ENCODE results near the gene SEL1L.
"Not testable (repeated sequence)": the region's sequence is repeated elsewhere in the genome, so short reads cannot be mapped to it uniquely, and the experiment has no call there.

SEL1L gene

GRCh38 chr14:81533536-81534343, at the start of gene SEL1L:
SEL1L (minus strand) TSS chr14:81533853; CDS start chr14:81533744, 109 bp downstream.
- peak; percentile 100 for DNase-seq

GRCh38 chr14:81582420-81582819, 48.8 kb upstream of the SEL1L start:
- DNase-seq = no peak

DNA sequence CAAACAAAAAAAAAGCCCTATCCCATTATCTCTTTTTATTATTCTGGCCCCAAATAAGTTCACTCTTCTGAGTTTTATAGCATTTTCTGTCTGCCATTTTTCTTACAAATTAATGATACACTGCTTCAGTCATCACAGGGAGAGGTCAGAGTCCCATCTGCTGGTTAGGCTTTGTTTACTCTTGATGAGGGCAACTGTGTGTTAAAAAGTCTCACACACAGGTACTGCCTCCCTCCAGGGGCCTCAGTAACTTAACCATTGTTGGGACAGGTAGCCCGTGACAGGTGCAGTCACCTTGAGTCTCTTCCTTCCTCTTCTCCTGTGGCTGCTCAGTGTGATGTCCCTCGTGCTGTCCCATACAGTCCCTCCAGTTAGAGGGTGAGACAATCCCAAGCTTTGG, 45.5 kb upstream of the SEL1L start:
- DNase-seq = no peak

GRCh38 chr14:81571437-81571836, 37.8 kb upstream of the SEL1L start:
- no peak for DNase-seq

- DNase-seq = no peak
Observed at GRCh38 chr14:81567302-81567701, 33.6 kb upstream of the SEL1L start.

DNA sequence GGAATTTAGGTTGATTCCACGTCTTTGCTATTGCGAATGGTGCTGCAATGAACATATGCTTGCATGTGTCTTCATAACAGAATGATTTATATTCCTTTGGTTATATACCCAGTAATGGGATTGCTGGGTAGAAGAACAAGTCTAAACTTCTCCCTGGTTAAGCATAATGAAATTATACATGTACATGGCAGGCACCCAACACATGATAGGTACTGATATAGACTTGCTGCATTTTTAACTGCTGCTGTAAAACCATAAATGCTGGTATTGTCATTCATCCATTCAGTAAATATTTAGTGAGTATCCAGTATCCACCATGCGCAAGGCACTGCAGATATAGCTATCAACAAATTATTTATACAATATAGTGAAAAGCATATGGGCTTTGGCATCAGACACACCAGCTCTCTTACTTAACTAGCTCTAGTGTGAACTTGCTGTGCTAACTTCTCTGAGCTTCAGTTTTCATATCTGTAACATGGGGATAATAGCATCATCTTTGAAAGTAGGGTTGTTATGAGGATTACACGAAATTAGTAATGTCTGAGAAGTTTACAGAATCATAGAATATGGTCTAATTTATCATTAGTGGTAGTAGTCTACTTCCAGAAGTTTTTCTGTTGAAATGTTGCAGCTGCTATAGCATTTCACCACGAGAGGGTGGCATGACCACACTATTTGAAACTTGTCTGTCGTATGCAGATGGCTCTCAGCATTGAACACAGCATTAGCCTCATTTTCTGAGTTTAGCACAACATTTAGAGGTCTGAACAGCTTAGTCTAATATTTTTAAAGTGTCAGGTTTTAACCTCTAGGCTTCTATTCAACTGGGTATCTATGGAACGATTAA, 32.0 kb upstream of the SEL1L start:
- no peak for DNase-seq

- peak; percentile 10 for DNase-seq
Observed at GRCh38 chr14:81562818-81563217, 29.2 kb upstream of the SEL1L start.

GRCh38 chr14:81561084-81561775, 27.6 kb upstream of the SEL1L start:
- DNase-seq = no peak

GRCh38 chr14:81559385-81559784, 25.7 kb upstream of the SEL1L start:
- no peak for DNase-seq

- no peak for DNase-seq
Observed at GRCh38 chr14:81557146-81557545, 23.5 kb upstream of the SEL1L start.

DNA sequence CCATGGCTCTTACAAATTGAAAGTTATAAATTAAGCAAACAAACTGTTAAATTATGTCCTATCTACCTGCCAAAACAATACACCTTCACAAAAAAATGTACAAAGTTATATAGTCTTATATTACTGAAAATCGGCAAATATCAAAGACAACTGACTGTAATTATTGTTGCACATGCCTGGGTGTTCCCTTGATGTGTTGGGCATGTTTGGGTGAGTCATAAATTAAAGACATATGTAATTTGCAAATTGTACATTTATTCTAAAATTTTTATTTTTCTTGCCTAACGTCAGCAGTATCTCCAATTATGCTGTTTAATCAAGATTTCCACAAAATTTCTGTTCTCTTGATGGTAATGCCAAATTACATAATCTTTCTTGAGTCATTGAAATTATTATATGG, 22.0 kb upstream of the SEL1L start:
- DNase-seq = no peak

DNA sequence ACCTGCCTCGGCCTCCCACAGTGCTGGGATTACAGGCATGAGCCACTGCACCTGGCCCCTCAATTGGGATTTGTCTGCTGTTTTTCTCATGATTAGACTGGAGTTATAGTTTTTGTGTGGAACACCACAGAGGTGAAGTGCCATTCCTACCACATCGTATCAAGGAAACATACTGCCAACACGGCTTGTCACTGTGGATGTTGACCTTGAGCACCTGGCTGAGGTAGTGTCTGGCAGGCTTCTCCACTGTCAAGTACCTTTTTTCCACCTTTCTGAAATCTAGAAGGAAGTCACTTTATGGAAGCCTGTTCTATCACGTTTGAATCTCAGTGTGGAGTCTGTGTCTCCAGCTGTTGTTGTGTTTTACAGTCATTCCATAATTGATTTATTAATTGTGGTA, 21.4 kb upstream of the SEL1L start:
- no peak for DNase-seq

- no peak for DNase-seq
Observed at GRCh38 chr14:81551471-81551870, 17.8 kb upstream of the SEL1L start.

DNA sequence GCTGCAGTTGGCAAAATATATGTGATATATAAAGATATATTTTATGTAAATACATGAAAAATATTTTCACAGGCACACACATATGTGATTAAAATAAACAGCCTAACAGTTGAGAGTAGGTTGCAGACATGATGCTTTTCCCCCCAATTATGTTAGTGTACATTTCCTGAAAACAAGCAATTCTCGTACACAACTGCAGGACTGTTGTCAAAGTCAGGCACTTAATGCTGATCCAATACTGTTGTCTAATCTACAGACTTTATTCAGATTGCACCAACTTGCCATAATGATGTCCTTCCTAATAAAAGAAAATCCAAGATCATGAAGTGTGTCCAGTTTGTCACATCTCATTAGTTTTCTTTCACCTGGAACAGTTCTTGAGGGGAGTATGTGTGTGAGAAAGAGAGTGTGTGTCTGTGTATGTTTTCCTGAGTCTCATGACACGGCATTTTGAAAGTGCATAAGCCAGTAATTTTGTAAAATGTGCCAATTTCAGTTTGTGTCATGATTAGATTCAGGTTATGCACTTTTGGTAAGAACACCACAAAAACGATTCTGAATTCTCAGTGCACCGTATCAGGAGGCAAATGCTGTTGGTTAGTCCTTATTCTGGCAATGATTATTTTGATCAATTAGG, 16.5 kb upstream of the SEL1L start:
- DNase-seq = no peak

GRCh38 chr14:81541206-81541605, 7.6 kb upstream of the SEL1L start:
- not testable (repeated sequence) for DNase-seq

DNA sequence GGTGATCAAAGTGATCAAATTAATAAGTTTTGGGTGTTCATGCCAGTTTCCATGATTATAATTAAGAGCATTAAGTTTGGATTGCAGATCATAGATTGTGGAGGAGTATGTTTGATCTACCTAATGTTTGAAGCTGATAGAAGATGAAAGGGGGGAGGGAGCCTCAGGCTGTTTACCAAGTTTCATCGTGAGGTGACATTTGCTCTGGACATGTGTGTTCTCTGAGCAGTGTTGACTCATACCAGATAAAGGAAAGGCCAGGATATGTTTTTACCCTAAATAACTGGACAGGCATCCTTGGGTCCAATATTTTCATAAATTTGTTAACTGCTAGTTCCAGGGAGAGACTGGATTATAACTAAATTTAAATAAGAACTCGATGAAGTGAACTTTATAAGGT, 3.5 kb upstream of the SEL1L start:
- DNase-seq = no peak

- no peak for DNase-seq
Observed at GRCh38 chr14:81536241-81536771, 2.7 kb upstream of the SEL1L start.

DNA sequence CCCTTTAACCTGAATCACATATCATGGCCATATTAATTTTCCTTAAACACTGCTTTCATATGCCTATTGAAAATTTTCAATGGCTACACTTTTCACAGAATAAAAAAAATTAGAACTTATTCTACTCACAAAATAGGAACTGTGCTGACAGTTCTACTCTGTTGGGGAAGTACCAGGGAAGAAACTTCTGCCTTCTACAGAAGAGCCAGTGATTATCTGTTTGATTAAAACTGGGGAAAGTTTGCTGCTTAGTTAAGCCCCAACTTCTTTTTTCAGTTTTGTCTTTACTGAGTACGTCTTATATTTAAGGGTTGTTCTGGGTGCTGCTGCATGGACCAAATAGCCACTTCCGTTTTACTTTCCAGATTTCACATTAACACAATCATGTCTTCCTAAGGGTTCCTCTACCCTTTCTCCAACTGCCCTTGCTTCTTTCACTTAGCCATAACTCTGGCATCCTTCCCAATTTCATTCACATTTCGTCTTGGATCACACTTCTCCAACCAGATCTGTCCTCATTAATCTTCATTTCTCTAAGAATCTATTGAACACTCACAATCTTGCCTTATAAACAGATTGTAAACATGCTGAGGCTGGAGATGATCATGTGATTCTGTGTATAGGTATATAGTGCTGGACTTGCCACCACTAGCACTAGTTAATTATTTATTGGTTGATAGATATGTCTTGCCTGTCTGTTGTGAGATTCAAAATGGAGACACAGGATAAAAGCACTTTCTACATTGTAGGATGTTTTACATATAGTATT, 1.9 kb upstream of the SEL1L start:
- DNase-seq = no peak

GRCh38 chr14:81534510-81535074, 939 bp upstream of the SEL1L start:
- no peak for DNase-seq

DNA sequence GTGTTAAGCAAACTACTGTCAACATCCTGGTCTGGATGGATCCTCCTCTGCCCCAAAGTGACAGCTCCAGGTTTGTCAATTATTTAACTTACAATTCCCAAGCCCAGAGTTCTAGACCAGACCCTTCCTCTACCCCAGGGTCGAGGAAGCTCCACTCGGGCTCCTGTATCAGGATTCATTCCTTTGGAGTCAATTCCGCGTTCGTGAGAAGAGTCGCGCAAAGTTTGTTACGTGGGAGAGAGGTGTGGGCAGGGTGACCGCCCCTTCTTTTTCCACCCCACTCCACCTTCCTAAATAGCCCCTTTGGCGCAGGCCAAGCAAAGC, 479 bp downstream of the SEL1L start:
- no peak for DNase-seq

DNA sequence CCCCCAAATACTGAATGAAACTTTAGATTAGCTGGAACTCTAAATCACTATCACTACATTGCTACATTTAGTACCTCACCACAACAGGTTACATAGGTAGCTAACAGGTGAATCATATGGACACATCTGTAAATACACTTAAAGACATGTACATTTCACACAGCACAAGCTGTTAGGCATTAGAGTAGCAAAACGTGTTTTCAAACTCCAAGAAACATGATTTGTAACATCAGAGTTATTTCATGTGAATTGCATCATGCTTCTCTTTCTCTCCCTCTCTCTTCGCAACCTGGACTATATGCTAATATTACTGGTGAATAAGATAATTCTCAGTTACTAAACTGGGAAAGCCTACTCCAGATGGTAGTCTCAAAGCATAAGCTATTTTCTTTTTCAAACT, 4.3 kb downstream of the SEL1L start:
- DNase-seq = peak; percentile 68

GRCh38 chr14:81525129-81525528, 8.5 kb downstream of the SEL1L start:
- DNase-seq = no peak

All from fibroblast of skin of right quadriceps (primary cell).